IMR-90 (cell line): ENCODE results near the gene UBAP2L. TPM values are rescaled to one million over a fixed set of nuclear protein-coding genes. Genes with fewer than 3 reads are reported as not detected.
A peak's percentile ranks its signal among the peaks of the same experiment; 100 is the strongest.
"Not testable (repeated sequence)": the region's sequence is repeated elsewhere in the genome, so short reads cannot be mapped to it uniquely, and the experiment has no call there.

ENCODE experiments used
- ATAC-seq: fragments of 200-7000 bp; cut with Tn5 transposase; 2 replicates; pipeline ENCODE4 v1.9.1; 2020; ENCODE audit warnings: low read depth, mild to moderate bottlenecking, moderate library complexity
- BruUV-seq: library from RNA; stranded (reverse); fragments of 400-500 nt; replicated peaks from 2 replicates; lab custom pipeline; 2021; lab: Mats Ljungman, UMichigan
- CTCF ChIA-PET: fragments of 300-600 bp; formaldehyde crosslinking; extraction: SDS; loops from one replicate; lab custom pipeline; 2021; ENCODE audit warnings: antibody characterized with exemption; lab: Yijun Ruan, JAX
- POLR2A ChIA-PET: fragments of 300-600 bp; sonication (Branson Sonifier 250); formaldehyde crosslinking; loops from one replicate; lab custom pipeline; 2022; ENCODE audit warnings: antibody characterized with exemption; ENCODE audit not compliant: unreplicated experiment; lab: Charles Lee
- DNase-seq: peaks from one replicate; pipeline ENCODE4 v3.0.0; 2013
- H2AFZ ChIP-seq: replicated peaks from 2 replicates; pipeline ENCODE3; 2013; ENCODE audit warnings: low read length, mild to moderate bottlenecking; ENCODE audit not compliant: poor library complexity
- H2AK5ac ChIP-seq: 2 replicates; pipeline ENCODE4 v1.6.1; 2013; ENCODE audit warnings: low read depth, low read length, inconsistent platforms
- H2AK9ac ChIP-seq: replicated peaks from 2 replicates; pipeline ENCODE3; 2013; ENCODE audit warnings: mild to moderate bottlenecking, low read depth, low read length, moderate library complexity; ENCODE audit not compliant: poor library complexity
- H2BK120ac ChIP-seq: 2 replicates; pipeline ENCODE4 v1.6.1; 2013; ENCODE audit warnings: low read depth, low read length, inconsistent platforms
- H2BK15ac ChIP-seq: 3 replicates; pipeline ENCODE4 v1.6.1; 2013; ENCODE audit warnings: low read depth, low read length, inconsistent platforms
- H2BK20ac ChIP-seq: 2 replicates; pipeline ENCODE4 v1.6.1; 2013; ENCODE audit warnings: low read depth, mild to moderate bottlenecking, inconsistent platforms, low read length, moderate library complexity
- H2BK5ac ChIP-seq: 2 replicates; pipeline ENCODE4 v1.6.1; 2013; ENCODE audit warnings: mild to moderate bottlenecking, low read depth, low read length, inconsistent platforms; ENCODE audit not compliant: poor library complexity, severe bottlenecking
- H3K14ac ChIP-seq: replicated peaks from 2 replicates; pipeline ENCODE4 v1.6.1; 2013; ENCODE audit warnings: low read depth, low read length, inconsistent platforms
- H3K18ac ChIP-seq: 2 replicates; pipeline ENCODE4 v1.6.1; 2013; ENCODE audit warnings: low read depth, low read length, control low read depth
- H3K23ac ChIP-seq: 2 replicates; pipeline ENCODE4 v1.6.1; 2013; ENCODE audit warnings: low read depth, low read length, inconsistent platforms
- H3K27ac ChIP-seq: 2 replicates; pipeline ENCODE4 v1.5.1; 2013; ENCODE audit warnings: mild to moderate bottlenecking, control low read depth, low read length; ENCODE audit not compliant: insufficient read depth
- H3K27me3 ChIP-seq: 2 replicates; pipeline ENCODE4 v1.6.1; 2013; ENCODE audit warnings: low read length; ENCODE audit not compliant: control insufficient read depth, insufficient read depth
- H3K36me3 ChIP-seq: 2 replicates; pipeline ENCODE4 v1.6.1; 2013; ENCODE audit warnings: low read length, mixed read lengths; ENCODE audit not compliant: control insufficient read depth, insufficient read depth
- H3K4ac ChIP-seq: 2 replicates; pipeline ENCODE4 v1.6.1; 2013; ENCODE audit warnings: low read depth, low read length, inconsistent platforms
- H3K4me1 ChIP-seq: 2 replicates; pipeline ENCODE4 v1.6.1; 2013; ENCODE audit warnings: low read length, mixed read lengths; ENCODE audit not compliant: control insufficient read depth, insufficient read depth
- H3K4me2 ChIP-seq: 2 replicates; pipeline ENCODE4 v1.6.1; 2013; ENCODE audit warnings: low read depth, mild to moderate bottlenecking, control low read depth, low read length, moderate library complexity
- H3K4me3 ChIP-seq: 2 replicates; pipeline ENCODE4 v1.5.1; 2013; ENCODE audit warnings: low read depth, mild to moderate bottlenecking, control low read depth, low read length, moderate library complexity; ENCODE audit not compliant: insufficient read depth
- H3K56ac ChIP-seq: 2 replicates; pipeline ENCODE4 v1.6.1; 2013; ENCODE audit warnings: low read length, inconsistent platforms; ENCODE audit not compliant: insufficient read depth; ENCODE audit errors: extremely low read depth
- H3K79me1 ChIP-seq, 2 experiments: 2 replicates each; pipeline ENCODE4 v1.6.1; 2013; ENCODE audit warnings: low read length in 2 of 2, inconsistent platforms in 1 of 2, low read depth in 1 of 2
- H3K9ac ChIP-seq: 2 replicates; pipeline ENCODE4 v1.6.1; 2013; ENCODE audit warnings: low read depth, low read length, control low read depth
- H3K9me1 ChIP-seq: 2 replicates; pipeline ENCODE4 v1.6.1; 2013; ENCODE audit warnings: low read length, inconsistent platforms; ENCODE audit not compliant: insufficient read depth
- H3K9me3 ChIP-seq: 2 replicates; pipeline ENCODE4 v1.6.1; 2013; ENCODE audit warnings: low read length; ENCODE audit not compliant: control insufficient read depth, insufficient read depth
- H4K20me1 ChIP-seq: 2 replicates; pipeline ENCODE4 v1.6.1; 2013; ENCODE audit warnings: low read length, inconsistent platforms; ENCODE audit not compliant: insufficient read depth
- H4K5ac ChIP-seq: 2 replicates; pipeline ENCODE4 v1.6.1; 2013; ENCODE audit warnings: mild to moderate bottlenecking, low read depth, low read length, control low read depth
- H4K8ac ChIP-seq, 2 experiments: 2 replicates each; pipeline ENCODE4 v1.6.1; 2013; ENCODE audit warnings: low read depth in 2 of 2, low read length in 2 of 2, control low read depth in 1 of 2, inconsistent platforms in 1 of 2
- H4K91ac ChIP-seq: 2 replicates; pipeline ENCODE4 v1.6.1; 2013; ENCODE audit warnings: low read depth, low read length, inconsistent platforms; ENCODE audit not compliant: insufficient read depth
- WGBS, 2 experiments: methylation state at CpG; one replicate each; pipeline versions ENCODE4 v1.1.5 to v1.1.7; 2013; ENCODE audit warnings: missing lambda C conversion rate in 2 of 2; ENCODE audit not compliant: insufficient read length in 1 of 2; ENCODE audit errors: extremely low coverage in 2 of 2; 5-methylcytosine and 5-hydroxymethylcytosine counted together
- dilution Hi-C: fragments of 300-500 bp; cut with HindIII; formaldehyde crosslinking; loops from one replicate; pipeline ENCODE4 v1.14.3; 2018; ENCODE audit warnings: low sequenced_read_pairs; ENCODE audit not compliant: unreplicated experiment
- in situ Hi-C: fragments of 300-500 bp; cut with MboI; formaldehyde crosslinking; loops from 3 replicates; pipeline ENCODE4 v1.14.3; 2019; ENCODE audit warnings: low sequenced_read_pairs, inconsistent platforms, mixed read lengths
- intact Hi-C: fragments of 100-400 bp; cut with micrococcal nuclease; formaldehyde crosslinking; loops from 2 replicates; pipeline ENCODE4 v1.10.0; 2022
- polyA plus RNA-seq, 3 experiments: library from polyadenylated mRNA; depleted of rRNA; stranded (reverse); fragments of >200 nt; gene quantifications; 2 replicates each; pipeline ENCODE4 v1.2.3, GENCODE V29; 2012; ENCODE audit warnings: low replicate concordance in 1 of 3
- total RNA-seq: library from RNA; depleted of rRNA; stranded (reverse); fragments of >200 nt; gene quantifications from 2 replicates; pipeline ENCODE4 v1.2.3, GENCODE V29; 2012

The UBAP2L gene
- total and polyA plus RNA-seq, 2 of the 4 experiments (the other 2 are of a cell fraction): 57.5 to 149 TPM

- H2AFZ ChIP-seq, H2BK15ac ChIP-seq, H3K27ac ChIP-seq, H2AK5ac ChIP-seq, H2BK20ac ChIP-seq, H3K23ac ChIP-seq, H2AK9ac ChIP-seq, H3K9ac ChIP-seq, H3K4me3 ChIP-seq, H4K91ac ChIP-seq, H2BK120ac ChIP-seq, H3K4me2 ChIP-seq, H2BK5ac ChIP-seq, H3K4me1 ChIP-seq, H4K8ac ChIP-seq, dilution Hi-C loops, H3K9me1 ChIP-seq, H4K20me1 ChIP-seq, in situ Hi-C loops, H3K4ac ChIP-seq, H3K18ac ChIP-seq, H3K14ac ChIP-seq, H4K5ac ChIP-seq, H3K27me3 ChIP-seq, intact Hi-C loops, H3K9me3 ChIP-seq, BruUV-seq, DNase-seq, H3K56ac ChIP-seq: not testable (repeated sequence)
- ChIA-PET CTCF (interaction anchor here (0.7 kb wide), 1 partner anchor 9 kb away, joined by 3 read pairs; no protein-coding TSS in a partner anchor), POLR2A (interaction anchor here (0.8 kb wide), 1 partner anchor 9 kb away, joined by 3 read pairs; no protein-coding TSS in a partner anchor)
- ATAC-seq: peak; percentile 12; the same call in 1 of the 2 replicates
- Histone ChIP-seq H3K79me1 (peaks cover 6 to 15% of the 10 kb centered on the region in 2 experiments; a peak in 2 of 4 replicates), H3K36me3 (peaks cover 33% of the 10 kb centered on the region)
- no CpG with 5 or more reads among the region's 11 CpGs for WGBS, 2 experiments
Observed at GRCh38 chr1:154205778-154206177, 15.0 kb upstream of the UBAP2L start.
